HL-60 (cell line): ENCODE measurements around the gene SH2B2.

Experiments used
- GABPA ChIP-seq: IDR thresholded peaks from 2 replicates; pipeline ENCODE4 v1.6.1; 2012; ENCODE audit warnings: low read depth
- POLR2AphosphoS5 ChIP-seq: IDR thresholded peaks from 2 replicates; pipeline ENCODE4 v1.6.1; 2012; ENCODE audit warnings: low read depth
- TF ChIP-seq, protein P1 (sequence below): IDR thresholded peaks from one replicate; pipeline ENCODE4 v1.5.1; 2011; ENCODE audit warnings: low read length, control low read depth, inconsistent platforms; ENCODE audit not compliant: insufficient read depth
- TF ChIP-seq, protein P2 (sequence below): IDR thresholded peaks from 2 replicates; pipeline ENCODE4 v1.6.1; 2012; ENCODE audit warnings: low read depth; ENCODE audit not compliant: insufficient replicate concordance

DNA sequence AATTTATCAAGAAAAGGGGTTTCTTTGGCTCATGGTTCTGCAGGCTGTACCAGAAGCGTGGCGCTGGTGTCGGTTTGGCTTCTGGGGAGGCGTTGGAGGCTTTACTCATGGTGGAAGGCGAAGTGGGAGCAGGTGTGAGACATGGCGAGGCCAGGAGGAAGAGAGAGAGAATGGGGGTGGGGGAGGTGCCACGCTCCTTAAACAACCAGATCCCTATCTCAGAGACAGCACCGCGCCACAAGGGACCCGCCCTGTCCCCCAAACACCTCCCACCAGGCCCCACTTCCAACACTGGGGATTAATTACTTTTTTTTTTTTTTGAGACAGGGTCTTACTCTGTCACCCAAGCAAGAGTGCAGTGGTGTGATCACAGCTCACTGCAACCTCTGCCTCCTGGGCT lies 18.0 kb upstream of the SH2B2 start:
- TF ChIP-seq, protein P1, sequence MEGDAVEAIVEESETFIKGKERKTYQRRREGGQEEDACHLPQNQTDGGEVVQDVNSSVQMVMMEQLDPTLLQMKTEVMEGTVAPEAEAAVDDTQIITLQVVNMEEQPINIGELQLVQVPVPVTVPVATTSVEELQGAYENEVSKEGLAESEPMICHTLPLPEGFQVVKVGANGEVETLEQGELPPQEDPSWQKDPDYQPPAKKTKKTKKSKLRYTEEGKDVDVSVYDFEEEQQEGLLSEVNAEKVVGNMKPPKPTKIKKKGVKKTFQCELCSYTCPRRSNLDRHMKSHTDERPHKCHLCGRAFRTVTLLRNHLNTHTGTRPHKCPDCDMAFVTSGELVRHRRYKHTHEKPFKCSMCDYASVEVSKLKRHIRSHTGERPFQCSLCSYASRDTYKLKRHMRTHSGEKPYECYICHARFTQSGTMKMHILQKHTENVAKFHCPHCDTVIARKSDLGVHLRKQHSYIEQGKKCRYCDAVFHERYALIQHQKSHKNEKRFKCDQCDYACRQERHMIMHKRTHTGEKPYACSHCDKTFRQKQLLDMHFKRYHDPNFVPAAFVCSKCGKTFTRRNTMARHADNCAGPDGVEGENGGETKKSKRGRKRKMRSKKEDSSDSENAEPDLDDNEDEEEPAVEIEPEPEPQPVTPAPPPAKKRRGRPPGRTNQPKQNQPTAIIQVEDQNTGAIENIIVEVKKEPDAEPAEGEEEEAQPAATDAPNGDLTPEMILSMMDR = no peak
- TF ChIP-seq POLR2AphosphoS5 (no peak), GABPA (no peak)
- TF ChIP-seq, protein P2, sequence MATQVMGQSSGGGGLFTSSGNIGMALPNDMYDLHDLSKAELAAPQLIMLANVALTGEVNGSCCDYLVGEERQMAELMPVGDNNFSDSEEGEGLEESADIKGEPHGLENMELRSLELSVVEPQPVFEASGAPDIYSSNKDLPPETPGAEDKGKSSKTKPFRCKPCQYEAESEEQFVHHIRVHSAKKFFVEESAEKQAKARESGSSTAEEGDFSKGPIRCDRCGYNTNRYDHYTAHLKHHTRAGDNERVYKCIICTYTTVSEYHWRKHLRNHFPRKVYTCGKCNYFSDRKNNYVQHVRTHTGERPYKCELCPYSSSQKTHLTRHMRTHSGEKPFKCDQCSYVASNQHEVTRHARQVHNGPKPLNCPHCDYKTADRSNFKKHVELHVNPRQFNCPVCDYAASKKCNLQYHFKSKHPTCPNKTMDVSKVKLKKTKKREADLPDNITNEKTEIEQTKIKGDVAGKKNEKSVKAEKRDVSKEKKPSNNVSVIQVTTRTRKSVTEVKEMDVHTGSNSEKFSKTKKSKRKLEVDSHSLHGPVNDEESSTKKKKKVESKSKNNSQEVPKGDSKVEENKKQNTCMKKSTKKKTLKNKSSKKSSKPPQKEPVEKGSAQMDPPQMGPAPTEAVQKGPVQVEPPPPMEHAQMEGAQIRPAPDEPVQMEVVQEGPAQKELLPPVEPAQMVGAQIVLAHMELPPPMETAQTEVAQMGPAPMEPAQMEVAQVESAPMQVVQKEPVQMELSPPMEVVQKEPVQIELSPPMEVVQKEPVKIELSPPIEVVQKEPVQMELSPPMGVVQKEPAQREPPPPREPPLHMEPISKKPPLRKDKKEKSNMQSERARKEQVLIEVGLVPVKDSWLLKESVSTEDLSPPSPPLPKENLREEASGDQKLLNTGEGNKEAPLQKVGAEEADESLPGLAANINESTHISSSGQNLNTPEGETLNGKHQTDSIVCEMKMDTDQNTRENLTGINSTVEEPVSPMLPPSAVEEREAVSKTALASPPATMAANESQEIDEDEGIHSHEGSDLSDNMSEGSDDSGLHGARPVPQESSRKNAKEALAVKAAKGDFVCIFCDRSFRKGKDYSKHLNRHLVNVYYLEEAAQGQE = no peak
